Left lung (tissue), 10 donors: ENCODE measurements around the gene FAM193B. TPM values are rescaled to one million over a fixed set of nuclear protein-coding genes. Genes with fewer than 3 reads are reported as not detected.

Experiments used
- ATAC-seq: fragments of 200-7000 bp; cut with Tn5 transposase; one replicate; pipeline ENCODE4 v1.9.1; 2020; ENCODE audit warnings: moderate library complexity
- DNase-seq, 4 donors: peaks; one replicate each; pipeline ENCODE4 v3.0.0-alpha.2; 2013 to 2020
- H3K27ac ChIP-seq, 2 donors: fragments of 200-600 bp; sonication (generic) in 1 of 2; one replicate each; pipeline versions ENCODE4 v1.5.0 to v1.8.0; 2020 to 2021
- H3K27me3 ChIP-seq, 2 donors: fragments of 200-600 bp; sonication (generic) in 1 of 2; one replicate each; pipeline versions ENCODE4 v1.5.0 to v1.8.0; 2020 to 2021
- H3K36me3 ChIP-seq, 2 donors: fragments of 200-600 bp; sonication (generic) in 1 of 2; one replicate each; pipeline versions ENCODE4 v1.5.0 to v1.8.0; 2020 to 2021
- H3K4me1 ChIP-seq, 2 donors: fragments of 200-600 bp; one replicate each; pipeline ENCODE4 v1.8.0; 2021
- H3K4me3 ChIP-seq, 2 donors: fragments of 200-600 bp; sonication (generic) in 1 of 2; one replicate each; pipeline versions ENCODE4 v1.5.0 to v1.8.0; 2020 to 2021; ENCODE audit warnings: mild to moderate bottlenecking in 1 of 2
- H3K9me3 ChIP-seq, 2 donors: fragments of 200-600 bp; sonication (generic) in 1 of 2; one replicate each; pipeline versions ENCODE4 v1.5.0 to v1.8.0; 2020 to 2021
- intact Hi-C, 2 donors: fragments of 100-400 bp; cut with DNase I; formaldehyde crosslinking; loops; one replicate each; pipeline versions ENCODE4 v1.11.2 to v1.14.2; 2022
- polyA plus RNA-seq, 6 donors: library from polyadenylated mRNA; unstranded; fragments of 120-200 nt; gene quantifications; one replicate each; pipeline ENCODE4 v1.2.1, GENCODE V29; 2013; ENCODE audit not compliant: insufficient read length in 6 of 6
- total RNA-seq, 2 donors: library from RNA; stranded (reverse); fragmentation: NEBNext Ultra II Directional; extraction: Animal tissue kit (Norgen Biotek cat#: 25700); gene quantifications; one replicate each; pipeline ENCODE4 v1.2.1, GENCODE V29; 2021
- TF ChIP-seq, protein P1 (sequence below), 2 donors: fragments of 200-600 bp; sonication (generic) in 1 of 2; IDR thresholded peaks; one replicate each; pipeline versions ENCODE4 v1.5.0 to v1.8.0; 2021; ENCODE audit warnings: antibody characterized with exemption in 2 of 2
- donor health status: DM: no; HTN: yes; CAD: no.
- donor health status: DM: no; HTN: no; CAD: no.

The FAM193B gene
- total and polyA plus RNA-seq, 8 donors, result 64.3 to 112 (median 91.9) TPM

GRCh38 chr5:177547736-177548135, 6.6 kb downstream of the FAM193B start:
- peak overlapping the region in 1 of 2 donors; percentile 20 for H3K27ac ChIP-seq
- H3K27me3 ChIP-seq, result no peaks in the 10 kb centered on the region
- peaks cover 0 to 7% of the 10 kb centered on the region in 2 donors for H3K36me3 ChIP-seq
- H3K4me3 ChIP-seq, result no peak overlapping the region
- intact Hi-C loops, result no loop called here
- TF ChIP-seq, protein P1, sequence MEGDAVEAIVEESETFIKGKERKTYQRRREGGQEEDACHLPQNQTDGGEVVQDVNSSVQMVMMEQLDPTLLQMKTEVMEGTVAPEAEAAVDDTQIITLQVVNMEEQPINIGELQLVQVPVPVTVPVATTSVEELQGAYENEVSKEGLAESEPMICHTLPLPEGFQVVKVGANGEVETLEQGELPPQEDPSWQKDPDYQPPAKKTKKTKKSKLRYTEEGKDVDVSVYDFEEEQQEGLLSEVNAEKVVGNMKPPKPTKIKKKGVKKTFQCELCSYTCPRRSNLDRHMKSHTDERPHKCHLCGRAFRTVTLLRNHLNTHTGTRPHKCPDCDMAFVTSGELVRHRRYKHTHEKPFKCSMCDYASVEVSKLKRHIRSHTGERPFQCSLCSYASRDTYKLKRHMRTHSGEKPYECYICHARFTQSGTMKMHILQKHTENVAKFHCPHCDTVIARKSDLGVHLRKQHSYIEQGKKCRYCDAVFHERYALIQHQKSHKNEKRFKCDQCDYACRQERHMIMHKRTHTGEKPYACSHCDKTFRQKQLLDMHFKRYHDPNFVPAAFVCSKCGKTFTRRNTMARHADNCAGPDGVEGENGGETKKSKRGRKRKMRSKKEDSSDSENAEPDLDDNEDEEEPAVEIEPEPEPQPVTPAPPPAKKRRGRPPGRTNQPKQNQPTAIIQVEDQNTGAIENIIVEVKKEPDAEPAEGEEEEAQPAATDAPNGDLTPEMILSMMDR (IDR thresholded peaks at IDR 0.05), result no peak
- H3K9me3 ChIP-seq, result no peaks in the 10 kb centered on the region
- ATAC-seq (no peak), DNase-seq (no peak)
- peaks cover 25 to 65% of the 10 kb centered on the region in 2 donors for H3K4me1 ChIP-seq

DNA sequence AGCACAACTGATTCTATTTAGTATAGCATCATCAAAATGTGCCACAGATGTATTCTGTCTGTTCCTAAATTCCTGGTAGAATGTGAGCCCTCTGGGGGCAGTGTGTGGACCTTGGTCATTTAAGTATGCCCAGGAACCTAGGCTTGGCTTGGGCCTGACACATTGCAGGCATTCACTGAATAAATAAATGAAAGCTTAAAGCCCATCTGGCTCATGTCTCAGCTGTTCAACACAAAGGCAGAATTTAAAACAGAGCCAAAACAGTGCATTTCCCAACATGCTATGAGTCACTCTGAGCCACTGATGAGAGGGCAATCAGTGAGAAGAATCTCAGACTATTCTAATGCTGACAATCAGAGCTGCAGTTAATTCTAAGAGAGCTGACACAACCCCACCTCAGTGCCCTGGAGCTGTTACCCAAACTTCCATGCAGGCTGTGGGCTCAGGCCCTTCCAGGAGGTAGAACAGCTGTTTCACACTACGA, 8.1 kb downstream of the FAM193B start:
- DNase-seq (peak in 2 of 4 donors; percentile 51 to 67), ATAC-seq (peak; percentile 85)
- Histone ChIP-seq H3K9me3 (no peaks in the 10 kb centered on the region), H3K4me1 (peaks cover 25 to 54% of the 10 kb centered on the region in 2 donors), H3K27ac (peak overlapping the region; percentile 72 to 80), H3K27me3 (no peaks in the 10 kb centered on the region), H3K4me3 (no peak overlapping the region), H3K36me3 (peaks cover 0 to 12% of the 10 kb centered on the region in 2 donors)
- intact Hi-C loops, result no loop called here
- TF ChIP-seq, protein P1 (IDR thresholded peaks at IDR 0.05), result no peak

GRCh38 chr5:177545487-177546257, 8.7 kb downstream of the FAM193B start:
- TF ChIP-seq, protein P1 (IDR thresholded peaks at IDR 0.05), result no peak
- H3K27me3 ChIP-seq, result no peaks in the 10 kb centered on the region
- DNase-seq, result peak in 3 of 4 donors; percentile 41 to 61 (median 58)
- no peak overlapping the region for H3K4me3 ChIP-seq
- peak; percentile 70 for ATAC-seq
- H3K27ac ChIP-seq, result peak overlapping the region; percentile 72 to 80
- intact Hi-C loops, result no loop called here
- no peaks in the 10 kb centered on the region for H3K9me3 ChIP-seq
- H3K36me3 ChIP-seq, result peaks cover 0 to 6% of the 10 kb centered on the region in 2 donors
- peaks cover 25 to 57% of the 10 kb centered on the region in 2 donors for H3K4me1 ChIP-seq

- TF ChIP-seq, protein P1 (IDR thresholded peaks at IDR 0.05), result no peak
- intact Hi-C loops, result no loop called here
Observed at GRCh38 chr5:177542816-177543465, 11.4 kb downstream of the FAM193B start.

GRCh38 chr5:177540438-177540837, 13.9 kb downstream of the FAM193B start:
- peak overlapping the region in 1 of 2 donors; percentile 28 for H3K27ac ChIP-seq
- no peaks in the 10 kb centered on the region for H3K27me3 ChIP-seq
- intact Hi-C loops, result no loop called here
- TF ChIP-seq, protein P1 (IDR thresholded peaks at IDR 0.05), result no peak
- DNase-seq (no peak), ATAC-seq (no peak)
- no peak overlapping the region for H3K4me3 ChIP-seq
- H3K4me1 ChIP-seq, result peaks cover 7 to 41% of the 10 kb centered on the region in 2 donors
- peaks cover 0 to 41% of the 10 kb centered on the region in 2 donors for H3K36me3 ChIP-seq
- H3K9me3 ChIP-seq, result no peaks in the 10 kb centered on the region

More at GRCh38 chr5:177542816-177543465, 11.4 kb downstream of the FAM193B start:
- no peak overlapping the region for H3K4me3 ChIP-seq
- peaks cover 19 to 54% of the 10 kb centered on the region in 2 donors for H3K4me1 ChIP-seq
- DNase-seq, result no peak
- no peak overlapping the region for H3K27ac ChIP-seq
- no peaks in the 10 kb centered on the region for H3K27me3 ChIP-seq
- no peaks in the 10 kb centered on the region for H3K9me3 ChIP-seq
- ATAC-seq, result no peak
- H3K36me3 ChIP-seq, result peaks cover 0 to 16% of the 10 kb centered on the region in 2 donors
